ENCODE results near the gene EFCAB5.
"Not testable (repeated sequence)": the region's sequence is repeated elsewhere in the genome, so short reads cannot be mapped to it uniquely, and the experiment has no call there.

The EFCAB5 gene

DNA sequence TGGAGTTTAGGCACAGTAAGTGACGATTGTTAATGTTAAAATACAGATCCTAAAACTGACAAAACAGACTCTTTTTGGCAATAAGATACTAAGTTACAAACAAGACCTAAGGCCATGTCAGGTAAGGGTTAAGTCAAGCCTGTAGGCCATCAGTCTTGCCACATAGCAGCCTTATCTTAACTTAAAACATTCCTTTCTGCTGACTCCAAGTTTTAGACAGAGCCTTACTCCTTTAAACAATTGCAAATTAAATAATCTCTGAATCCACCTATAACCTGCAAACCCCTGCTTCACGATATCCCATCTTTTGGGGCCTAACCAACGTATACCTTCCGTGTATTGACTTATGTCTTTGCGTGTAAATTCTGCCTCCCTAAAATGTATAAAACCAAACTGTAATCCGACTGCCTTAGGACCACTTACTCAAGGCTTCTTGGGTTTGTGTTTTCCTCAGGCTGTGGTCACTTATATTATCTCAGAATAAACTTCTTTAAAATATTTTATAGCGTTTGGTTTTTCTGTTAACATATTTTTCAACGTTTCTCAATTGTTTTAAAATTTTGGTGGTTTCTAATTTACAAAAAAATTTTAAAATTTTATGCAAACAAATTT, 64.4 kb downstream of the EFCAB5 start:
- no peak for DNase-seq (ENCODE audit: low read depth)

DNA sequence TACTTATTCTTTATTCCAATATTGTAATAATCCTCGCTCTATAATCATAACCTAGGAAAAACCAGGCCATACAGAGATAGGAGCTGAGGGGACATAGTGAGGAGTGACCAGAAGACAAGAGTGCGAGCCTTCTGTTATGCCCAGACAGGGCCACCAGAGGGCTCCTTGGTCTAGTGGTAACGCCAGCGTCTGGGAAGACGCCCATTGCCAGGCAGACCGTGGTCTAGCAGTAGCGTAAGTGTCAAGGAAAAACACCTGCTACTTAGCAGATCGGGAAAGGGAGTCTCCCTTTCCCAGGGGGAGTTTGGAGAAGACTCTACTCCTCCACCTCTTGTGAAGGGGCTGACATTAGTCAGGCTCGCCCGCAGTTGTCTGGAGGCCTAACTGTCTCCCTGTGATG, 70.5 kb downstream of the EFCAB5 start:
- not testable (repeated sequence) for DNase-seq (ENCODE audit: low read depth)

DNA sequence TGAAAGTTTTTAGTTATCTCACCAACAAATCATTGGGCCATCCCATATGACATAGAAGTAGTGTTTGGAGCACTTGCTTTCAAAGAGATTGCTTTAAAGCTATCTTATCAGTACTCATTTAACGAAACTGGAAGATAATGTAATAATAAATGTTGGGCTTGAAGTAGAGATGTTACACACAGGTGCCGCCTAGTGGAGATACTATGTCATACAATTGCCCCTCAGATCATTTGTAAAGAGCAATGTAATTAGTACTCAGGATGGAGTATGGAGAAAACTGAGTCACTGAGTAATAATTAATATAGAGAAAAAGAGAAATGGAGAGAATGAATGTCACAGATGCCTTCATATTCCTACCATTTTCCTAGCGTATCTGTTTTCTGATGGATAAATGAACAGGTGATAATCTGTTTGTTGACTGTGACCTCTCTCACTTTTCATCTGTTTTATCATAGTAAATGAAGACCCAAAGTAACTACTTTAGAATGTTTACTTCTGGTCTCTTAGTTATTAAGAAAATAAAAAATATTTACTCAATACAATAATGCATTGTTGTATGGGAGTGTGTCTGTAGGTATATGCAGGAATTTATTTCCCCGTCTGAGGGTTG, 80.4 kb downstream of the EFCAB5 start:
- no peak for DNase-seq (ENCODE audit: low read depth)

DNA sequence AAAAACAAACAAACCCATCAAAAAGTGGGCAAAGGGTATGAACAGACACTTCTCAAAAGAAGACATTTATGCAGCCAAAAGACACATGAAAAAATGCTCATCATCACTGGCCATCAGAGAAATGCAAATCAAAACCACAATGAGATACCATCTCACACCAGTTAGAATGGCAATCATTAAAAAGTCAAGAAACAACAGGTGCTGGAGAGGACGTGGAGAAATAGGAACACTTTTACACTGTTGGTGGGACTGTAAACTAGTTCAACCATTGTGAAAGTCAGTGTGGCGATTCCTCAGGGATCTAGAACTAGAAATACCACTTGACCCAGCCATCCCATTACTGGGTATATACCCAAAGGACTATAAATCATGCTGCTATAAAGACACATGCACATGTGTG, 83.9 kb downstream of the EFCAB5 start:
- DNase-seq (ENCODE audit: low read depth) = not testable (repeated sequence)

DNA sequence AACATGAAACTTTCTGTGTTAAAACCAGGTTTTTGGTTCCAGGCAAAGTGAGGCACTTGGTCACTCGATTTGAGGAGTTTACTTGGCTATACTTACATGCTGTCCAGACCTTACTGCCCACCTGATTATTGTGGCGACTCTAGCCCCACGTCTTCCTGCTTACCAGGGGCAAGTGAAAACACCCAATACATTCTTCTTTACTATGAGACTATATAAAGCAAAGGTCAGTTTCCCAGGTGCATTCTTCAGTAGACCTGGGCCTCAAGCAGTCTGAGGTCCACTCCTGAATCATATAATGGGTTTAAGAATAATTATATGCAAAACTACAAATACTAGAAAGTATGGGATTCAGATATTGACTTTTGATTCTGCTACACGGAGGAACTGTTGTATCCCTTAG, 86.2 kb downstream of the EFCAB5 start:
- DNase-seq (ENCODE audit: low read depth) = no peak

DNA sequence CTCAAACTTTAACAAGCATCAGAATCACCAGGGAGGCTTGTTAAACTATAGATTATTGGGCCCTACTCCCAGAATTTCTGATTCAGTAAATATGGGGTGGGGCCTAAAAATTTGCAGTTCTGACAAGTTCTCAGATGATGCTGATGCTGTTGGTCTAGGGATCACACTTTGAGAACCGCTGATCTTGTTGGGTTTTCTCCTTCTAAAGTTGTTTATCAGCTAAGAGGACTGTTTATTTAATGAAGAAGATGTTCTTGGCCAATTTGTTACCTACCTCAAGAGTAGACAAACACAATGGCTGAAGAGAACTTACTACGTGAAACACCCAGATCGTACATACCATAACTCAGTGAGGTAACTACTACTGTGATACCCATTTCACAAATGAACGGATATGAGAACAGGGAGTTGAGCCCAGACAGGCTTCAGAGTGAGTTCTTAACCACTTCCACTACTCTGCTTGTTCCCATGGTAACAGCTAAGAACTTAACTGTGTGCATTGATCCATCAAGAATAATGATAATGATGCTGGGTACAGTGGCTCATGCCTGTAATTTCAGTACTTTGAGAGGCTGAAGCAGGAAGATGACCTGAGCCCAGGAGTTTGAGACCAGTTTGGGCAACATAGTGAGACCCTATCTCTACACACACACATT, 89.9 kb downstream of the EFCAB5 start:
- no peak for DNase-seq (ENCODE audit: low read depth)

DNA sequence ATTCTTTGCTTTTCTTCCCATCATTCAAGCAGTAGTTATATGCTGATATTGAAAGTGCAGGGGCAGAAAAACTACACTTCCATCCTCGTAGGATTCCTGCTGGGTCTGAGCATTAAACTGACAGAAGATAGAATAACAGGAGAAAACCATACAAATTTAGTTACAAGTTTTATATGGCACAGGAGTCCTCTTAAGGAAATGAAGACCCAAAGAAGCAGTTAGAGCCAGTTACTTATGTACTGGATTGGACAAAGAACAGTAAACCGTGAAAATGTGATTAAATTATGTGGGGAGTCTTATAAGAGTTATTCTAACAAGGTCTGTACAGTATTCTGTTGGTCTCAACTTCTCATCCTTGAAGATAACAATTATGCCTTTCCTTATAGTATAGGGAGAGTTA, 93.9 kb downstream of the EFCAB5 start:
- DNase-seq (ENCODE audit: low read depth) = no peak

DNA sequence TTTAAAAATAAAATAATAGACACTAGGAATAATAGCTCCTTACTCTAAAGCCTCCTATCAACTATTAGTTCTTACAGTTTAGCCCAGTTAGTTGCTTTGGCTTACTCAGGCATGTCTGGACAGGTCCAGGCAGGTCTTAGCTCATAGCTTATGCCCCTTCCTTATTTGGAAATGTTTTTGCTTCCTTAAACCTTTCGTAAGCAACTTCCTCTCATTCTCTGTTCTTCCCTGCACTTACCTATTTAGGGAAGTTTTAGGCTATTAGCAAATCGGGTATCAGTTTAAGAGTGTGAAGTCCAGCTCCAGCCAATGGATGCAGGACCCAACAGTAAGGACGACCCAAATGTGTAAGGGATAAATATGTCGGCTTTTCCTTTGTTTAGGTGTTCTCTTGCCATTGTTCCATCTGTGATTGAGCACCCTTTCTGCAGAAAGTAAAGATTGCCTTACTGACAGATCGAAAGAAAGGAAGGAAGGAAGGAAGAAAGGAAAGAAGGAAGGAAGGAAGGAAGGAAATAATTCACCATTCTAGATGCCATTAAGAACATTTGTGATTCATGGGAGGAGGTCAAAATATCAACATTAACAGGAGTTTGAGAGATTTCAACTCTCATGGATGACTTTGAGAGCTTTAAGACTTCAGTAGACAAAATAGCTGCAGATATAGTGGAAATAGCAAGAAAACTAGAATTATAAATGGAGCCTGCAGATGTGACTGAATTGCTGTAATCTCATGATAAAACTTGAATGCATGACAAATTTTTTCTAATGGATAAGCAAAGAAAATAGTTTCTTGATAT, 99.5 kb downstream of the EFCAB5 start:
- not testable (repeated sequence) for DNase-seq (ENCODE audit: low read depth)

DNA sequence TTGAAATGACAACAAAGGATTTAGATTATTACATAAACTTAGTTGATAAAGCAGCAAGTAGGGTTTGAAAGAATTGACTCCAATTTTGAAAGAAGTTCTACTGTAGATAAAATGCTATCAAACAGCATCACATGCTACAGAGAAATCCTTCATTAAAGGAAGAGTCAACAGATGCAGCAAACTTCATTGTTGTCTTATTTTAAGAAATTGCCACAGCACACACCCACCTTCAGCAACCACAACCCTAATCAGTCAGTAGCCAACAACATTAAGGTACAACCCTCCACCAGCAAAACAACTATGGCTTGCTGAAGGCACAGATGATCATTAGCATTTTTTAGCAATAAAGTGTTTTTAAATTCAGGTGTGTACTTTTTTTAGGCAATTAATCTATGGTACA, 100.1 kb downstream of the EFCAB5 start:
- DNase-seq (ENCODE audit: low read depth) = no peak

DNA sequence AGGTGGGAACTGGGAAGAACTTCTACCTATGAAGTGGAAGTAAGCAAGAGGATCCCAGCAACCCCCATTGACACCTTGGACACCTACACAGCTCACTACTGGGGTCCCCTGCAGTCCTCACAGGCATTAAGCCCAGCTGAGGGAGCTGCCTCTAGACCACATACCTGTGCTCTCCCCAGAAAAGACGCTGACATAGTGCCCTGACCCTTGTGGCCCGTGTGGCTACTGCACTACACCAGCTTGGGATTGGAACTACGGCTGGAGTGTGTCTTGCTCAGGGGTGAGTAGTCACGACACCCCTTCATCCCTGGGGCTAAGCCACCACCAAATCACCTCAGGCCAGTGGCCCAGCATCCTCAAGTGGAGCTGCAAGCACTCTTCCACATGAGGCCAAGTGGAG, 120.9 kb downstream of the EFCAB5 start:
- no peak for DNase-seq (ENCODE audit: low read depth)

DNA sequence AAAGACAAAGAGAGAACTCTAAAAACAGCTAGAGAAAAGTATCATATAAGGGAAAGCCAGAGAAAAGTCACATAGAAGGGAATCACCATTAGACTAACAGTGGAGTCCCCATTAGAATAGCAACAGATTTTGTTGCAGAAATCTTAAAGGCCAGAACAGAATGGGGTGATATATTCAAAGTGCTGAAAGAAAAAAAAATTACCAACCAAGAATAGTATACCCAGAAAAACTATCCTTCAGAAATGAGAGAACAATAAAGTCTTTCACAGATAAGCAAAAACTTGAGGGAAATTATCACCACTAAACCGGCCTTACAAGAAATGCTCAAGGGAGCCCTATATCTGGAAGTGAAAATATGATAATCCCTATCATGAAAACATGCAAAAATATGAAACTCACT, 123.3 kb downstream of the EFCAB5 start:
- DNase-seq (ENCODE audit: low read depth) = no peak

DNA sequence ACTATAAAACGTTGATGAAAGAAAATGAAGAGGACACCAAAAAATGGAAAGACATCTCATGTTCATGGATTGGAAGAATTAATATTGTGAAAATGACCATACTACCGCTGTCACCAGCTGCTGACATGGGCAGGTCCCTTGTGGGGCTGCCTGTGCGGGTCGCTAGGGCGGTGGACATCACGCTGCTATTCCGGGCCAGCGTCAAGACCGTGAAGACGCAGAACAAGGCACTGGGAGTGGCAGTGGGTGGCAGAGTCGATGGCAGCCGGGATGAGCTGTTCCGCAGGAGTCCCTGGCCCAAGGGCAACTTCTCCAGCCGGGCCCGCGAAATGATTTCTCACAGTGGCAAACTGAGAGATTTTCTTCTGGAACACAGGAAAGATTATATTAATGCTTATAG, 127.0 kb downstream of the EFCAB5 start:
- no peak for DNase-seq (ENCODE audit: low read depth)

DNA sequence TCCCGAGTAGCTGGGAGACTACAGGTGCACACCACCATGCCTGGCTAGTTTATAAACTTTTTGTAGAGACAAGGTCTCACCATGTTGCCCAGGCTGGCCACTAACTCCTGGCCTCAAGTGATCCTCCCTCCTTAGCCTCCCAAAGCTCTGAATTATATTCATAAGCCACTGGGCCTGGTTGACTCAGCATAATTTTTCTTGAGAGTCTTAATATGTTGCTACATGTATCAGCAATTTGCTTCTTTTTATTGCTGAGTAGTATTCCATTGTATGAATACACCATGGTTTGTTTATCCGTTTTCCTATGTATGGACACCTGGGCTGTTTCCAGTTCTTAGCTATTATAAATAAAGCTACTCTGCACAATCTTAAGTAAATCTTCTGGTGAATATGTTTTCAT, 132.8 kb downstream of the EFCAB5 start:
- DNase-seq (ENCODE audit: low read depth) = no peak

DNA sequence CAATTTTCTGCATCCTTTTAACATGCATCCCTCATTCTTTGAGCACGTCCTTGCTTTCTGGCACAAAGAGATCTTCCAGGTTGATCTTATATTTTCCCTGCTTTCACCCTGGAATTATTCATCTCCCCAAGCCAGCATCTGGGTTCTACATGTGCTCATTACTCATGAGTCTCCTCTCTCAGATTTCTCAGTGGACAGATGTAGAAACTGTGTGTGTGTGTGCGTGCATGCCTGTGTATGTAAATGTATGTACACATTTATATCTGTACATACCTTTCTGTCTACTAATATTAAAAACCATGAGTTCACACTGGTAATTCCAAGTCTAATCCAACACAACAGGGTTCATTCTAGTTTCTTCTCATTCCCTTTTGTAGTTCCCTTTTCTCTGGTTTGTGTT, 133.3 kb downstream of the EFCAB5 start:
- DNase-seq (ENCODE audit: low read depth) = no peak

DNA sequence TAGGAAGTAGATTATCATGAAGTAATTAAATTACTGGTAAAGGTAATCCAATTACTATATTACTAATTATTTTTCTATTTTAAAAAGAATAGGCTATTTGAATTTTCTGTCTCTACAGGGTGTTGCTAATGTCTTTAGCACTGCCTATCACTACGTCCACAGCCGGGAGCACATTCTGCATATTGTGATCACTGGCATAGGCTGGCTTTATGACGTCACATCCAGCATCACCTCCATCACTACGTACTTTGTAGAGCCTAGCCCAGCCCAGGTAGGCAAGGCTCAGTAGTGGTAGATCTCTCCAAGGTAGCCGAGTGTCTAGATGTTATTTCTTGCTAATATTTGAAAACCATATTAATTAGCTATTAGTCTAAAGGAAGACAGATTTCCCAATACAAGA, 141.3 kb downstream of the EFCAB5 start:
- DNase-seq (ENCODE audit: low read depth) = no peak

DNA sequence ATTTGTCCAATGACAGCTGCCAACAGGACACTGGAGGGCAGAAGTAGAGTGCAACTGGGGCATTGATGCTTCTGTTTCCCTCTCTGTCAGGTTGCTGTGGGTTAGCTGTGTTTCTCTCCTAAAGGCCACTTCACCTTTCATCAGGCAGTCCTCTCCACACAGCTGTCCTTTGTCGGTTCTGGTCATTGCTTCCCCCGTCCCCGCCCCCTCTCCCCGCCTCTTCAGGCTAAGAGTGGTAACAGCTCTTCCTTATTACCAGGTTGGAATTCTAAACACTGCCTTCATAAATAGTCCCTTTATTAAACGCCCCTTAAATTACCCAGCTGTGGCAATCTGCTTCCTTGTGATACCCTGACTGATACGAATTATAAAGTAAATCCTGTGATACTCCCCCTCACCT, 143.4 kb downstream of the EFCAB5 start:
- DNase-seq (ENCODE audit: low read depth) = no peak

DNA sequence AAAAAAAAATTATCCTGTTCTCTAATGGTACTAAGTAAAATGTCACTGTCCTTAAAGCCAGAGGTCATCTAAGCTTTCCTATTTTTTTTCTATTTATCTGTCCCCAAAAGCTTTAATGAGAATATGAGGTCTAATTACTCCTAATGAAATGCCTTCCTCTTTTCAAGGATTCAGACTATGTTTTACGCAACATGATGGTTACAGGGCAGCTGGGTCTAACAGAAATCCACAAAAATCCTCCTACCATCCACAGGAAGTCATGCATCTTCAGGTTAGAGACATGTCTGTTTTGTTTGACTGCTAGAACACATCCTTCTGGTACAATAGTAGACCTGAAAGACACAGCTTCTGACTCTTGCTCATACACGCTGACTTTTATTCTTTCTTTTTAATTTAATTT, 145.5 kb downstream of the EFCAB5 start:
- no peak for DNase-seq (ENCODE audit: low read depth)

DNA sequence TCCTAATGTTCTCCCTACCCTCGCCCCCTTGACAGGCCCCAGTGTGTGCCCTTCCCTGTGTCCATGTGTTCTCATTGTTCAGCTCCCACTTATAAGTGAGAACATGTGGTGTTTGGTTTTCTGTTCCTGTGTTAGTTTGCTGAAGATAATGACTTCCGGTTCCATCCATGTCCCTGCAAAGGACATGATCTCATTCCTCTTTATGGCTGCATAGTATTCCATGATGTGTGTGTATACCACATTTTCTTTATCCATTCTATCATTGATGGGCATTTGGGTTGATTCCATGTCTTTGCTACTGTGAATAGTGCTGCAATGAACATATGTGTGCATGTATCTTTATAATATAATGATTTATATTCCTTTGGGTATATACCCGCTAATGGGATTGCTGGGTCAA, 146.0 kb downstream of the EFCAB5 start:
- not testable (repeated sequence) for DNase-seq (ENCODE audit: low read depth)

DNA sequence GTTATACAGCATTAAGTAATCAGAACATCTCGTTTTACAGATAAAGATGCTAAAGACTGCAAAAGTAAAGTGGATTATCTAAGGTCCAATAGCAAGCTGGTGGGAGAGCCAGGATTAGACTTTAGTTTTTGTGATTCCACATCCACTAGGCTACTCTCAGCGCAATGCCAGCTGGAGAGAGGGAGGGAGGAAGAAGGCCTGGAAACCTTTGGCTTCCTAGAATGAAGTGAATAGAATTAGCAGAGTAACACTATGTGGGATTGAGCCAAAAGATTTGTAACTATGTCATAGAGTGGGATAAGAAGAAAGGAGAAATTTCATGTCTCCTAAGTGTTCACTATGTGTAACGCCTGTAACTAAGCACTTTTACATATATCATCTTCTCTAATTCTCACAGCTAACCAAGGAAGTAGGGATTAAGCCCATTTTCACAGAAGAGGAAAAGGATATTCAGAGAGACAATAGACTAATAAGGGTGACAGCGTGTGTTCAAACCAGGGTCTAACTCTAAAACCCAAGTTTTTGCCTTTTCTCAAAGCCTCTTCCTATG, 149.8 kb downstream of the EFCAB5 start:
- DNase-seq (ENCODE audit: low read depth) = no peak

DNA sequence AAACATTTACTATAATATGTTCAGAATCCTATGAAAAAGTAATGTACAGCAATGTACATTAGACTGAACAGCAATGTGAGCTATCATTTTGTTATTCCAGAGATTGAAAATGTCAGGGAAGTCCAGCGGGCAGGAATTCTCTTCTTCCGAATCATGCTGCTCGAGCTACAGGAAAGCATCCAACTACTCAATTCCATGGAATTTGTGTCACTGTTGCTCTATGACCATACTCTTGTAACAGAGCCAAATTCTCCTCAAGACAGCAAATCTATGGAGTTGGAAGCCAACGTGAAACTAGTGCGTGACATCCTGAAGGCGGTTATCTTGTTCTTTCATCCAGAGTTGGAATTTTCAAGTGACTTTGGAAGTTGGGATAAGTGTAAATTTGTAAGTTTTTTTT, 150.3 kb downstream of the EFCAB5 start:
- no peak for DNase-seq (ENCODE audit: low read depth)

DNA sequence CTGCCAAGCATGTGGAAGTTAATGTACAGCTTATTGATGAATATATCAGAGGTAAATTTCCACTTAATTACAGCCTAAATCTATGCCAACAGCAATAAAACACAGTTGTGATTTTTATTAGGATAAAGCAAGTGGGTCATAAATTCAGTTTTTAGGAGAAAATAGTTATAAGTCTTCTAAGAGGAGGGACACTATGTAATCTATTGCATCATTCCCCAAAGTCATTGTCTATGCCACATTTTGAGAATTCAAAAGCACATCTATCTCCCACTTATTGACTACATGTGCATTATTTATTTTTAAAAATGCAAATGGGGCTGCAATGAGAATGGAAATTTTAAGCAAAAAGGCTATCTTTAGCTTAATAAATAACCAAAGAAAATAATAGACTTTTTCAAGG, 151.5 kb downstream of the EFCAB5 start:
- no peak for DNase-seq (ENCODE audit: low read depth)

DNA sequence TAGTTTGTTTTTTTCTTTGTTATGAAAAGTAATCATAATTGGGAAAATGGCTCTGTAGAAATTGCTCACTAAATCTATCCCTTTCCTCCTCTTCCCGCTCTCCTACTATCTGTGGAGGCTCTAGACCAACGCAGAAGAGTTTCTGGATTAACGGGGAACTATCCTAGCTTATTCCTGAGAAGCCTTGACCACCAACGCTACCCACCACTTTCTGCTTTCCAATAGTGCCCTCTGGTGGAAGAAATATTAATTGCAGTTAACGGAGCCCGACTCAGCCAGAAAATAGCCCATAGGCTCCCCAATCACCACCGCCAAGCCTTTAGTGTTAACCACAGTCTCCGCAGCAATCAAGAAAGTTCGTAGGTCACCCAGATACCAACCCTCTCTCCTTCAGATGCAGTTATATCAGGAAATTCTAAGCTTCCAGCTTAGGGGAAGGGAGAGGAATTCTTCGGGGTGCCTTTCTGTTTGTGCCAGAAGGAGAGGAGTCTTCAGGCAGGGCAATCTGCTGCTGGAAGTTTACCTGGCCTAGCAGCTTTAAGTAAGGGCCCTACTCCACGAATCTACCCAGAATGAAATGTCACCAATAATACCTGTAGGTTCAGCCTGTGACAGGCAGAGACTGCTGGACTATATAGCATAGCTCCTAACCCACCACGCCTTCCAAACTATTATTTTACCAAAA, 152.2 kb downstream of the EFCAB5 start:
- no peak for DNase-seq (ENCODE audit: low read depth)

All from CMK (cell line).